ENCODE measurements around the gene MSLN. TPM values are rescaled to one million over a fixed set of nuclear protein-coding genes. Genes with fewer than 3 reads are reported as not detected.

MSLN gene
- total RNA-seq, 4 donors from 2014 or later: 4.6 to 30.8 (median 15.7) TPM

DNA sequence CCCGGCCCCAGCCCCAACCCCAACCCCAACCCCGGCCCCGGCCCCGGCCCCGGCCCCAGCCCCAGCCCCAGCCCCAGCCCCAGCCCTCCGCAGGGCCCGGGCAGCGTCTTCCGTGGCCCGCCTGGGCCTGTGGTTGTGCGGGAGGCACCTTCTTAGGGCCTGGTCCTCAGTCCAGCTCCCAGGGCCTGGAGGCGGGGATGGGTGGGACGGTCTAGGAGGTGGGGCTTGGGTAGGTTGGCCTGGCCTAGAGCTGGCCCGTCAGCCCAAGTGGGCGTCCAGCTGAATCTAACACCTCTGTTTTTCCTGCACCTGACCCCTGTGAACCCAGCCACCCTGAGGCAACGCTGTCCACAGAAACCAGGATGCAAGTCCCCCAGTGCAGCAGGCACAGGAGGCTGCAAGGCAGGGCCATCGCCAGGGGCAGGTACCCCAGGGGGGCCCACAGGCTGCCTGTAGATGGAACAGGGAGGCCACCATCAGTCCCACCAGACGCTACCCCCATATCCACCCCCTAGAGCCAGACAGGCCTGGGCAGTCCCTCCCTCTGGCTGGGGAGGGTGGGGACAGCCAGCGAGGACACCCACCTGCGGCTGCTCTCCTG is 8.8 kb downstream of the MSLN start:
- intact Hi-C loops (cut with DNase I; ENCODE audit: low total_unique reads): no loop called here
- no peak overlapping the region for H3K4me3 ChIP-seq

DNA sequence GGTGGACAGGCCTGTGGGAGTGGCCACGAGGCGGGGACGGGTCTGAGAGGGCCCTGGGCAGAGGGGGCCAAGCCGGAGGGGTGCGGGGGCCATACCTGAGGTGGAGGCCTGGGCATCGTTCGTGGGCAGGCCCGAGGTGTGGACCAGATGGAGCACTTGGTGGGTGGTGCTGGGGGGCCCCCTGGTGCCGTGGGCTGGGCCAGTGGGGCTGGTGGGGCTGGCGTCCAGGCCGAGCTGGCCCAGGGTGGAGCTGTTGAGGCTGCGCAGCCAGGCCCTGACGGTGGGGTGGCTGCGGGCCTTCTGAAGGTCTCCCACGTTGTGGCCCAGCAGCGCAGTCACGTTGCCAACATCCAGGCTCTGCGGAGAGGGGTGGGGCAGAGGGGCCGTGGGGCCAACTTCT is 9.4 kb downstream of the MSLN start:
- intact Hi-C loops (cut with DNase I; ENCODE audit: low total_unique reads): no loop called here
- H3K9me3 ChIP-seq: no peaks in the 10 kb centered on the region
- H3K27me3 ChIP-seq: no peaks in the 10 kb centered on the region
- H3K4me3 ChIP-seq: no peak overlapping the region
- no peaks in the 10 kb centered on the region for H3K4me1 ChIP-seq
- no peaks in the 10 kb centered on the region for H3K36me3 ChIP-seq
- H3K27ac ChIP-seq: no peak overlapping the region
- no peak for TF ChIP-seq CTCF (IDR thresholded peaks at IDR 0.05)
- TF ChIP-seq POLR2A (IDR thresholded peaks at IDR 0.05): no peak
- DNase-seq: no peak

More for the DNA sequence above, 8.8 kb downstream of the MSLN start:
- Histone ChIP-seq H3K36me3 (no peaks in the 10 kb centered on the region), H3K27me3 (no peaks in the 10 kb centered on the region), H3K9me3 (no peaks in the 10 kb centered on the region), H3K4me1 (no peaks in the 10 kb centered on the region), H3K27ac (no peak overlapping the region)
- TF ChIP-seq CTCF (IDR thresholded peaks at IDR 0.05) (no peak), POLR2A (IDR thresholded peaks at IDR 0.05) (no peak)
- DNase-seq: no peak

DNA sequence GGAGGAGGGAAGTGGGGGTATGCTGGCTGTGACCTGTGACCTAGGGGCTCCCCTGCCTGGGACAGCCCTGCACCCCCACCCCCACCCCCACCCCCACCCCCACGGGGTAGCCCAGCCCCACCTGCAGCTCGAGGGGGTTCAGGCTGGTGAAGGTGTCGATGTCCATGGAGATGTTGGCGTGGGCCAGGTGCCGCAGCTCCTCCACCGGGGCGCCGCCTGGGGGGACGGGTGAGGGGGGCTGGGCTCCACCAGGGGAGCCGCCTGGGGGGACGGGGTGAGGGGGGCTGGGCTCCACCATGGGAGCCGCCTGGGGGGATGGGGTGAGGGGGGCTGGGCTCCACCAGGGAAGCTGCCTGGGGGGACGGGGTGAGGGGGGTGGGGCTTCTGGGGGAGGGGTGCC is 9.9 kb downstream of the MSLN start:
- H3K27me3 ChIP-seq: no peaks in the 10 kb centered on the region
- DNase-seq: no peak
- H3K27ac ChIP-seq: no peak overlapping the region
- no peak overlapping the region for H3K4me3 ChIP-seq
- H3K36me3 ChIP-seq: no peaks in the 10 kb centered on the region
- H3K9me3 ChIP-seq: no peaks in the 10 kb centered on the region
- TF ChIP-seq CTCF (IDR thresholded peaks at IDR 0.05): no peak
- TF ChIP-seq POLR2A (IDR thresholded peaks at IDR 0.05): no peak
- intact Hi-C loops (cut with DNase I; ENCODE audit: low total_unique reads): no loop called here
- no peaks in the 10 kb centered on the region for H3K4me1 ChIP-seq

GRCh38 chr16:772959-773358 is 12.4 kb downstream of the MSLN start:
- H3K9me3 ChIP-seq: no peaks in the 10 kb centered on the region
- TF ChIP-seq POLR2A (IDR thresholded peaks at IDR 0.05) (no peak), CTCF (IDR thresholded peaks at IDR 0.05) (no peak)
- H3K4me3 ChIP-seq: no peak overlapping the region
- no peaks in the 10 kb centered on the region for H3K27me3 ChIP-seq
- no peak overlapping the region for H3K27ac ChIP-seq
- no peaks in the 10 kb centered on the region for H3K36me3 ChIP-seq
- intact Hi-C loops (cut with DNase I; ENCODE audit: low total_unique reads): no loop called here
- H3K4me1 ChIP-seq: no peaks in the 10 kb centered on the region
- no peak for DNase-seq

- H3K4me1 ChIP-seq: no peaks in the 10 kb centered on the region
- TF ChIP-seq CTCF (IDR thresholded peaks at IDR 0.05): no peak
- no peak for TF ChIP-seq POLR2A (IDR thresholded peaks at IDR 0.05)
- no peak overlapping the region for H3K27ac ChIP-seq
- intact Hi-C loops (cut with DNase I; ENCODE audit: low total_unique reads): no loop called here
- H3K4me3 ChIP-seq: no peak overlapping the region
- no peaks in the 10 kb centered on the region for H3K27me3 ChIP-seq
- no peaks in the 10 kb centered on the region for H3K9me3 ChIP-seq
- no peaks in the 10 kb centered on the region for H3K36me3 ChIP-seq
- DNase-seq: no peak
Observed at GRCh38 chr16:774086-775001, 13.8 kb downstream of the MSLN start.

Data from uterus (tissue), 4 donors.